Right hindlimb (tissue), 1 donor: Measurements from ENCODE around the gene NUMA1.

Experiments used
- DNase-seq: peaks from one replicate; pipeline ENCODE4 v3.0.0-alpha.2; 2018

Gene NUMA1, protein sequence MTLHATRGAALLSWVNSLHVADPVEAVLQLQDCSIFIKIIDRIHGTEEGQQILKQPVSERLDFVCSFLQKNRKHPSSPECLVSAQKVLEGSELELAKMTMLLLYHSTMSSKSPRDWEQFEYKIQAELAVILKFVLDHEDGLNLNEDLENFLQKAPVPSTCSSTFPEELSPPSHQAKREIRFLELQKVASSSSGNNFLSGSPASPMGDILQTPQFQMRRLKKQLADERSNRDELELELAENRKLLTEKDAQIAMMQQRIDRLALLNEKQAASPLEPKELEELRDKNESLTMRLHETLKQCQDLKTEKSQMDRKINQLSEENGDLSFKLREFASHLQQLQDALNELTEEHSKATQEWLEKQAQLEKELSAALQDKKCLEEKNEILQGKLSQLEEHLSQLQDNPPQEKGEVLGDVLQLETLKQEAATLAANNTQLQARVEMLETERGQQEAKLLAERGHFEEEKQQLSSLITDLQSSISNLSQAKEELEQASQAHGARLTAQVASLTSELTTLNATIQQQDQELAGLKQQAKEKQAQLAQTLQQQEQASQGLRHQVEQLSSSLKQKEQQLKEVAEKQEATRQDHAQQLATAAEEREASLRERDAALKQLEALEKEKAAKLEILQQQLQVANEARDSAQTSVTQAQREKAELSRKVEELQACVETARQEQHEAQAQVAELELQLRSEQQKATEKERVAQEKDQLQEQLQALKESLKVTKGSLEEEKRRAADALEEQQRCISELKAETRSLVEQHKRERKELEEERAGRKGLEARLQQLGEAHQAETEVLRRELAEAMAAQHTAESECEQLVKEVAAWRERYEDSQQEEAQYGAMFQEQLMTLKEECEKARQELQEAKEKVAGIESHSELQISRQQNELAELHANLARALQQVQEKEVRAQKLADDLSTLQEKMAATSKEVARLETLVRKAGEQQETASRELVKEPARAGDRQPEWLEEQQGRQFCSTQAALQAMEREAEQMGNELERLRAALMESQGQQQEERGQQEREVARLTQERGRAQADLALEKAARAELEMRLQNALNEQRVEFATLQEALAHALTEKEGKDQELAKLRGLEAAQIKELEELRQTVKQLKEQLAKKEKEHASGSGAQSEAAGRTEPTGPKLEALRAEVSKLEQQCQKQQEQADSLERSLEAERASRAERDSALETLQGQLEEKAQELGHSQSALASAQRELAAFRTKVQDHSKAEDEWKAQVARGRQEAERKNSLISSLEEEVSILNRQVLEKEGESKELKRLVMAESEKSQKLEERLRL (N-terminal part only)

DNA sequence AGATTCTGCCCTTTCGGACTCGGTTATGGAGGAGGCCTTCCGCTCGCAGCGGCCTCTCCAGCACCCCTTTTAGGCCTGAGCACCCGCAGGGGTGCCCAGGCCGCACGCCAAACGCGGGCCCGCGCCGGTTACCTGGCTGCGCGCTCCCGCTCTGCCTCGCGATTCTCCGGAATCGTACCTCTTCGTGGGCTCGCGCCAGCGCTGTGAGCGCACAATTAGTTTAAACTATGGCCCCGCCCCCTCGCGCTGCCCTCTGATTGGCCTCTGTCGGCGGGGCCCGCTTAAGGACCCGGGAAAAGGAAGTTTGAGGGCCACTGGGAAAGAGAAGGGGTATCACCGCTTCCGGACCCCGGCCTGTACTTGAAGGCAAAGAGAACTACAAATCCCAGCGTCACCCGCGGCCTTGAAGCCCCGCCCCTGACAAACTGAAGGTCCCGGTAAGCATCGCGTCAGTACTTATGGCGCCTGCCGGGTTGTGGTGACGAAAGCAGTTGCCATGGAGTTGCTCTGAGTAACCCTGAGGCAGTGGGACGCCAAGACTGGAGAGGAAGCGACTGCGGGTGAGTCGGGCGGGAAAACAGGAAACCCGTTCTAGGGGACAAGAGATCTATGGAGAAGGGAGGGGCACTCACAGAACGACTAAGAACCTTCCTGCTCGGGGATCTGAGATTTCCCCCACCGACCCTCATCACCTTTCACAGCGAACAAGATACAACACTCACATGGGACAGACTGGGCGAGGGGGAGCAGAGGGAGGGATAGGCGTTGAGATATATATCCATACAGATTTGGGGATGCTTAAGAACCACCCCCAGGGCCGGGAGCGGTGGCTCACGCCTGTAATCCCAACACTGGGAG lies at the start of gene NUMA1, which contains the start of gene LRRC51:
Gene NUMA1, minus strand, starts transcription at position 217 of the 858 bp plus-strand sequence. CDS start 44,599 bp downstream, outside the sequence.
Gene LRRC51, plus strand, starts transcription at position 525 of the 858 bp plus-strand sequence. CDS start 8,234 bp downstream, outside the sequence.
- DNase-seq: peak; percentile 100

DNA sequence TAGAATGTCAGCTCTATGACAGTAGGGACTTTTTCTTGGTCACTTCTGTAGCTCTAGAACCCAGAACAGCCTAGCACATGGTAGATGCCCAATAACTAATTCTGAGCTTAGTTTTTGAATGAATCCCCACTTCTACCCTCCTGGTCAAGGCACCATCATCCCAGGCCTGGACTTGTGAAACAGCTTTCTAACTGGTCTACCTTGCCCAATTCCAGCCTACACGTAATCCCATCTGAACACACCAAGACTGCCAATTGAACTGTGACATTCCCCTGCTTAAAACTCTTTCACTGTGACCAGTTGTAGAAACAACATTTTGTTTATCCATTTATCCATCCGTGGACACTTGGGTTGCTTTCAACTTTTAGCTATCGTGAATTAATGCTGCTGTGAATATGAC lies 49.0 kb upstream of the NUMA1 start:
- DNase-seq: no peak

DNA sequence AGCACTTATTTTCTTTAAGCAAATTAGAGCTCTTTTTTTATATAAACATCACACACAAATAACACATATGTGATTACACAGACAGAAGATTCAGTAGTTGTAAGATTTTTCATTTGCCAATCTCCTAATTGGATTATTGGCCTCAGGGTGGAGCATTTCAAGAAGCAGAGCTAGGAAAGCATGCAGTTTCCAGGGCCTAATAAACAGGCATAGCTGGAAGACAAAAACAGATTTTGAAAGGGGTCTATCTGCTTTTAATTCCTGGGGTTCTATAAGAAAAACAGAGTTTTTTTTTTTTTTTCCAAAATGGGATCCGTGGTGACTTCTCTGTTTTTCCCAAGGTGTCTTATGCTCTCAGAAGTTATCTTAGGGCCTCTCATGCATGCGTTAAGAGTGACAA lies 47.6 kb upstream of the NUMA1 start:
- no peak for DNase-seq

DNA sequence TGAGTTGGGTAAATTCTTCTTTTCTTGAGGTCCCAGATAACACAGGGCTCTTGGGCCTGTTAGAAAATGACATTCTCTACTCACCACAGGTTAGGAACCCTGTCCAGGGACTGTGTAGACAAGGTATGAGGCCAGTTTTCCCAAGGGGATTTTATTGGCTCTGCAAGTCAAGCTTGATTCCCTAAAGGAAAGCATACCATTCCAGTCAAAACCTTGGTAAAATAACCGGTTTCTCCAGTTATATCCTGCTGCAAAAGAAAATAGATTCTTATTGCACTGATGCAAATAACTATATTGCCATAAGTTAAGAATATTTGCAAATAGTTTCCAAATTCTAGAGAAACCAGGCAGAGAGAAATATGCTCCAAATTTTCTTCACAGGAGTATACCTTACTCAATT lies 45.6 kb upstream of the NUMA1 start:
- no peak for DNase-seq

DNA sequence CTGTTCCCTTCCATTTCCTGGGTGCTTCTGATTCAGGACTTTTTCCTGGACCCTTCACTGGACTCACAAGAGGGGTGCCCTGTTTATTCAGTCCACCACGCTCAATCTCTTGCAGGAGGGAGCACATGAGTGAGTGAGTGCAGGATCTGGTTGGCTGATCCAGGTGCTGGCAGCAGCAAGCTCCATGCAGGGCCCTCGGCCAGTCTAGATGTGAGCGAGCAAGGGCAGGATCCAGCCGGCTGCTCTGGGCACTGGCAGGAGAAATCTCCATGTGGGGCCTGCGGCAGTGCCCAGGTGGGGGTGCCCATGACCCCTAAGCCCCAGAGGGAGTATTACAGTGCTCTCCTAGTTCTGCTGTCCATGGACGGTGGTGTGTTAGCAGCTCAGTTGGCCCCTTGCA lies 43.7 kb upstream of the NUMA1 start:
- DNase-seq: no peak

DNA sequence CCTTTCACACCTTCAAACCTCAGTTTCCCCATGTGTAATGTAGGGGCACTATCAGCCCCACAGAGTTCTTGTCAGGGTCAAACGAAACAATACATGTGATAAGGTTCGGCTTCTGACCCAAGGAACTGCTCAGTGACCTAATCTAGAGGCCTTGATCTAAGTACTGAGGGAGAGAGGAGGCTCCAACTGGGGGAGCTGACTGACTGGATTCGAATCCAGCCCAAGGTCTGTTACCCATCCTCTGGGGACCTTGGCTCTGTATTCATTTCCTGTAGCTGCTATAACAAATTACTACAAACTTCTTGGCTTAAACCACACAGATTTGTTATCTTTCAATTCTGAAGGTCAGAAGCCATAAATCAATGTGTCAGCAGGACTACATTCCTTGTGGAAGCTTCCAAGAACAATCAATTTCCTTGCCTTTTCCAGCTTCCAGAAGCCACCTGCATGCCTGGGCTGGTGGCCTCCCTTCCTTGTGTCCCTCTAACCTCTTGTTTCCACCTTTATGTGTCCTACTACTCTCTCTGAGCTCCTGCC lies 42.8 kb upstream of the NUMA1 start:
- DNase-seq: no peak

DNA sequence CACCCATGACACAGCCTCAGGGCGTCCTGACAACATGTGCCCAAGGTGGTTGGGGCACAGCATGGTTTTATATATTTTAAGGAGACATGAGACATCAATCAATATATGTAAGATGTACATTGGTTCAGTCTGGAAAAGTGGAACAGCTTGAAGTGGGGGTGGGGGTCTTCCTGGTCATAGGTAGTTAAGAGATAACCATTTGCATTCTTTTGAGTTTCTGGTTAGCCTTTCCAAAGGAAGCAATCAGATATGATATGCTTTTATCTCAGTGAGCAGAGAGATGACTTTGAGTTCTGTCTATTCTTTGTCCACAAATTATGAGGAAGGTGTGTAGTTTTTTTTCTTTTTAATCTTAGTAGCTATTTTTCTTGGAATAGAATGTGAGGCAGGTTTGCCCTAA lies 42.3 kb upstream of the NUMA1 start:
- DNase-seq: no peak

DNA sequence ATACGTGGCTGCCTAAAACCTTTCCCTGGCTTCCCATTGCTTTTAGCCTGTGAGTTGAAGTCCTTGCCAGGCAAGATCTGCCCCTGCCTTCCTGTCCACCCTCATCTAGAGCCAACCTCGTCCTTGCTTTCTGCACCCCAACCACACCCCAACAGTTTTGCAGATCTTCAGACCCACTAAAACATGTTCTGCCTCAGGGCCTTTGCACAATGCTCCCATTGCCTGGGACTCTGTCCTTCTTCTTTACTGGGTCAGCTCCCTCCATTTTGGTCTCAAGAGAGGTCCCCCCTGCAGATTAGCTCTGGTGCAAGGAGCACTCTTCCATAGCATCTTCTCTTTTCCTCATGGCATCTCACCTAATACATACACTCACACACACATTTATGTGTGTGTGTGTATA lies 40.6 kb upstream of the NUMA1 start:
- DNase-seq: no peak

DNA sequence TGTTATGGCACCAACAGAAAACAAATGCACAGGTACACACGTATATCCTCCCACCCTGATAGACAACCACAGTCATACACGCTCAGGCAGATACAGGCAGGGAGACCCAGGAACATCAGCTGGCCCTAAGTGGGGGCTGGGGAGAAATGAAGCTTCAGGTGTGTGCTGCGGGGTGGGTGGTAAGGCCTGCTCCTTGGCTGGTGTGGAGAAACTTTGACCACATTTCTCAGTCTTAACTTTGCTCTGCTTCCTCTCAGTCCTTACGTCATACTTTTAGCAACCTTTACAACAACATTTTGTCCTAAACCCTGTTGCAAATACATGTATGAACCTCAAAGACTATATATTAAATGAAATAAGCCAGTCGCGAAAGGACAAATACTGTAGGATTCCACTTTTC lies 38.9 kb upstream of the NUMA1 start:
- no peak for DNase-seq

DNA sequence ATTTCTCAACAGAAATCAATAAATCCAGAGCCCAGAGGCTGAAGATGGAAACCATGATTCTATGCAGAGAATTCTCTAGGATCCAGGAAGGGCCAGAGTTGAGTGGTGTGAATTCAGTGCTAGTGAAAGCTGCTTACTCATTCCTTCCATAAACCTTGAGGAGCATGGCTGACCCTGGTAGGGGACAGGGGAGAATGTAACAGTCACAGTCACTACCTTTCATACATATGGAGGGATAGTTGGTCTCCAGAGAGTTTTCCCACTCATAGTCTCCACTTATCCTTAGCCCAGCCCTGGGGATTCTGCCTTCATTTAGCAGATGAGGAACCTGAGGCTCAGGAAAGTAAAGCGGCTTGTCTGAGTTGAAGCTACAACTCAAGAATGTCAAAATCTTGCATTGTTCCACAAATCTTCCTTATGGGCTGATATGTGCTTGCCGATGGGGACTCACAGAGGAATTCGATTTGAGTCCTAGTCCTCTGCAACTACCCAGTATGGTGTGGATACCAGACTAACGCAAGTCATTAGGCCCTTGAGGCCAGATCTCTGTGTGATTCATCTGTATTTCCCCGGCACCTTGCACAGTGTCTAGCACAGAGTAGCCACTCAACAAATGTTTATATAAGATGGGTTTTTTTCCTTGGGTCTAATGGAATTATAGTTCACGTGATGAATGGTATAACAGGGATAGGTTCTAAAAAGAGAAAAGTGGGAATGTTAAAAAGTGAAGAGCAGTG lies 35.8 kb upstream of the NUMA1 start:
- no peak for DNase-seq

DNA sequence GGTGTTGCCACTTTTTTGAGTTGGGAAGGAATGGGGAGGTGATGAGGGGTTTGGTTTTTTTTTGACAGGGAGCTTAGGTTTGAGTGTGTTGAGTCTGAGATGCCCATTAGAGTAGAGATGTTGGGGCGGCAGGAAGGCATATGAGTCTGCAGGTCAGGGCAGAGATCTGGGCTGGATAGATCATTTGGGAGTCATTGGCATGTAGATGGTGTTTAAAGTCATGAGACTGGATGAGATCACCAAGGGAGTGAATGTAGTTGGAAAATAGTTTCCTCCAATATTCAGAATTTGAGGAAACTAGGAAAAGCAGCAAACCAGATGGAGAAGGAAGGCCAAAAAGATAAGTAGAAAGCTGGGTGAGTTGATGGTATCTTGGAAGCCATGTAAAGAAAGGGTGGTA lies 34.2 kb upstream of the NUMA1 start:
- no peak for DNase-seq

DNA sequence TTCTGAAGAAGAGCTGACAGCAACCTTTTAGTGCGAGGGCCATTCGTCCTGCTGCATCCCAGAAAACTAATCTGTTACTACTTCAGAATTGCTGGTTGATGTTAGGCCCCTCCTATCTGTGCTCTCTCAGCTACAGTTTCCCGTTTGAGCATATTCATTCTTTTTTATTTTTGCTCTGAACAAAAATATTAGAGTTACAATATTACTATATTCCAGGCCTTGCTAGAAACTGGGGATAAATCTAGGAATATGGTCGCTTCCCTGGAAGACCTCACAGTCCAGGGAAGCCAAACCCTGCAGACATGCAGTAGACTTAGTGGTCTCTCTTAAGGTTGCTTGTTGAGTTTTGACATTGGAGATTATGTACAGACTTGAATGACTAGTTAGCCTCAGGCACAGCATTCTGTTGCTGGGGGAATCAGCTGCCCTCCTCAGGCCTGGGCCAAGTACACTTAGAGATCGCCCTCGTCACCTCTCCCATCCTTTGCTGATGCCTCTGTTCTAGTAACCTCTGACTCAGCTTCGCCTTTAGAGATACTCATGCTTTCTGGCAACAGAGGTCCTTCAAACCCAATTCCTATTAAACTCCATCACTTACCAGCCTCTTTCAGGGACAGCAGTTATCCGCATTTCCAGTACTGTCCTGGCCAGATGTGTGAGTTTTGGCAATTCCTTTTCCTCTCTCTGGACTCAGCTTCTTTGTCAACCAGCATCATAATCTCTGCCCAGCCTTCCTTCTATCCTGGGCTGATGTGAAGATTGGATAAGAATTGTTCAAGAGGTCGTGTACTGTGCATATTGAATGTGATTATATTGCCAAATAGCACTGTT lies 32.9 kb upstream of the NUMA1 start:
- DNase-seq: no peak

DNA sequence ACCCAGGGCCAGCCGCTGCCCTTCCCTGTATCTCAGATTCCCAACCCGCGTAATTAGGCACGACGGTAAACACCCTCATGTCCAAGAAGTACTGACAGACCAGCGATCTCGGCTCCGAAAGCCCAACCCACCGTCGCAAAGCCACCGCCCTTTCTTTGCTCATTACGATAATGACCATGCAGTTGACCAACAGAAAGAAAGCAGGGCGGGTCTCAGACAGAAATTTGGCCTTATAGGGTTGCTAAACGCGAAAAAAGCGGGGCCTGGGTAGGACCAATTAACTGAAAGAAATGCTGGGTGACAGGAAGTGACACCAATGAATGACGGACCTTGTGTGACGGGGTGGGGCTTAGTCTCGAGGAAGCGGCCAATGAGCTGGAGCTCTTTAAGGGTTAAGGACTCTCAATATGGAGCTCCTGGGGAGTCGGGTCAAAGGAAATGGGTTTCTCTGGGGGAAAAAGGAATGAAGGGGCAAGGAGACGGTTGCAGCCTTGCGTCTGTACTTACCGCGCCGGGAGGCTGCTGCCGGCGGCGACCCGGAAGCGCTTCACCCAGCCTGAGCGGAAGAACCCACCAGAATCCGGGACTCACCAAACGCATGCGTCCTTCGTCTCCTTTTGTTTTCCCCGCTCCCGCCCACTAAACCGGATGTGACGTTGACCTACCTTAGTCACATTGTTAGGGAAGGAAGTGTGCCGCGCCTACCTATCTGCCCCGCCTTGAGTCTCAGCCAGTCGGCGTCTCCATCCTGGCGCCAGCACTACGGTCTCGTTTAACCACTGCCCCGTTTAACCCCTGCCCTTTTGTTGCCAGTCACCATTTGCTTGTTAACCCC lies 32.0 kb upstream of the NUMA1 start, which contains the start of gene ANAPC15:
Gene ANAPC15, minus strand, starts transcription at position 553 of the 835 bp plus-strand sequence. CDS start 1,419 bp downstream, outside the sequence.
- peak; percentile 99 for DNase-seq

DNA sequence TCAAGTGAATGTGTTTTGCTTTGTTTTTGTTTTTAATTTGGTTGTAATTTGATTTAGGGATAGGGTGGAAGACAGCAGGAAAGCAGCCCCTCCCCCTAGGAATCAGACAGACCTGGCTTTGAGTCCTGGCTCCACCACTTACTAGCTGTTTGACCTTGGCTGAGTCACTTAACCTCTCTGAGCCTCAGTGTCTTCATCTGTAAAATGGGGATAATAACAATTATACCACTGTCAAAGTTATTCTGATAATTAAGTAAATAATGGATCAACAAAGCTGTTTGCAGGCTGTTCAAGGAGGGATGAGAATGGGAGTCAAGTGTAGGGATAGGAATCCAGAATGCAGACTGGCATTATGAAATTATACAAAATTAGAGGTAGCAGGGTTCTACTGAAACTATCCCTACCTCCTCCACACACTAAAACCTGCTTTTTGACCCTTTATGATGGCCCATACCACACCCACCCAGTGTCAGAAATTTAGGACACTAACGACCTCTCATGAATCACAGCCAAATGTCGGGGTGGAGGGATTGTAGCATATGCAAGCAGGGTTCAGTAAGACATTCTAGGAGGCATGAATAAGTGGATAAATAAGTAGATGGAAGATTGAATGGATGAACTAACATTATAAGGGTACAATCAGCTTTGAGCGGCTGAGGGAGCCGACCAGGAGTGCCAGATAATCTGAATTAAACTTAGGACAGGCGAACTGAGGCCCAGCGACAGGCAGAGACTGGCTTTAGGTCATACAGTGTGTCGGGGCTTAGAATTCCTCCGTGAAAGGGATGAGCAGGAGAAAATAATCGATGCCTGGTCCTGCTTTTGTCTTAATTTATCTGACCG lies 31.2 kb upstream of the NUMA1 start:
- no peak for DNase-seq

DNA sequence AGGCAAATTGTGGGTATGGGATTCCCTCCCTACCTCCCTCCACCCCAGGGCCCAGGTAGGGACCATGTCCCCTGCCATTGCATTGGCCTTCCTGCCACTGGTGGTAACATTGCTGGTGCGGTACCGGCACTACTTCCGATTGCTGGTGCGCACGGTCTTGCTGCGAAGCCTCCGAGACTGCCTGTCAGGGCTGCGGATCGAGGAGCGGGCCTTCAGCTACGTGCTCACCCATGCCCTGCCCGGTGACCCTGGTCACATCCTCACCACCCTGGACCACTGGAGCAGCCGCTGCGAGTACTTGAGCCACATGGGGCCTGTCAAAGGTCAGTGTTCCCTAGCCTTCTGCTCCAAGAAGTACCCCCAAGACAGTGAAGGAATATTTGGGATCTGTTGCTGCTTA lies 25.5 kb upstream of the NUMA1 start, which contains the start of gene TOMT:
Gene TOMT, plus strand, starts transcription at position 37 of the 400 bp plus-strand sequence. Its CDS starts 28 bp downstream, at position 65.
- no peak for DNase-seq

DNA sequence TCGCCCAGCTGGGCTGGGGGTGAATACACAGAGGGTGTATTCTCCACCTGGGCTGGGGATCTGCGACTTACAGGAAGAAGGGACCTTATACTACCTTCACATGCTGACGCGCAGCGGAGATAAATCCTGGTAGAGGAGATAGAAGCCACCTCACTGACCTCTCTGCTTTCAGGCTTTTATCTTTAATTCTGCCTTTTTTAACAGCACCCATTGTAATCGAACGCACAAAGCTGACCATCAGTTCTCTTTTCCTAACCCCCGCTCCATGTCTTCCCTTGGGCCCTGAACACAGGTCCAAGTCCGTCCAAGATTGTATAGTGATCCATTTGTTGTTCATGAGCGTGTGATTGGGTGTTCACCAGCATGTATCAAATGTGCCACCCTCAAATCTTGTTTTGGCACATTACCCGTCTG lies 23.4 kb upstream of the NUMA1 start:
- no peak for DNase-seq

DNA sequence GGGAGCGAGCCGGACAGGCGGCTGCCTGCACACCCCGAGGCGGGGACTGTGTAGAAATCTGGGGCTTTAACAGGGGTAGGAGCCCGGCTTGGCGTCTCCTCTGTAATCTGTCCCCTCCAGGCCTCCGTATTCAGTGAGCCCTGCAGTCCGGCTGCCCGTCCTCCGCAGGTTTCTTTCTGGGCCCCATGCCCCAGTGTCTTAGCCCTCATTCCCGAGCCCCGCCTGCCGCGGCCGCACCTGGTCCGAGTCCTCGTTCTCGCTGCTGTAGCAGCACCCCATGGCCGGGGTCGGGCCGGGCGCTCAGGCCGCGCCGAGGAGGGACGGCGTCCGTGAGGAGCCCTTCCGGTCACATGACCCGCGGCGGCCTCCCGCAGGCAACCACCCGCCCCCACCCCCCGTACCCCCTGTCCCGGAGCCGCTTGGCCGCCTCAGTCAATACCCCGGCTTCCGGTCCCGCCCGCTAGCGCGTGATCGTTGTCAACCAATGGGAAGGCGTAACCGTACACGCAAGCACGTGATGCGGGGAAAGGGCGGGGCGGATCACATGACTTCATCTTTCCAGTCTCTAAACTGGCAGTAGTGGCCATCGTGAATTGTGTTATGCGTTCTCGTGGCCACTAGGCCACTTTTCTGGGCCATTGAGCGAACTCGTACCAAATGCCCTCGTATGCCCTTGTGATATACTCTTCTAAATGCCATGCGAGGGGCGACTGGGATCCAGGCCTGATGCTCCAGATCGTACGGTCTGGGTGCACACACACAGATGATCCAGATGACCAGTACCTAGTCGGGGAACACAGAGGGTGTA lies 22.8 kb upstream of the NUMA1 start, which contains the start of gene LAMTOR1:
Gene LAMTOR1, minus strand, starts transcription at position 352 of the 808 bp plus-strand sequence. Its CDS starts 73 bp downstream, at position 279.
- peak; percentile 99 for DNase-seq
